HG03060 (cell line): ENCODE data around the gene IL17RE.
A peak's percentile ranks its signal among the peaks of the same experiment; 100 is the strongest.
"Not testable (repeated sequence)": the region's sequence is repeated elsewhere in the genome, so short reads cannot be mapped to it uniquely, and the experiment has no call there.

Source experiments
- ATAC-seq: cut with Tn5 transposase; IDR thresholded peaks from one replicate; pipeline ENCODE4 v1.9.1; 2021; ENCODE audit warnings: low read depth, moderate number of reproducible peaks; ENCODE audit not compliant: unreplicated experiment

The IL17RE gene

GRCh38 chr3:9932843-9933560 lies 30.4 kb downstream of the IL17RE start:
- peak; percentile 28 for ATAC-seq

GRCh38 chr3:9933561-9934234 lies 31.1 kb downstream of the IL17RE start, which contains the start of gene CRELD1:
Gene CRELD1, plus strand, starts transcription at chr3:9933834. Its CDS starts 605 bp downstream, at chr3:9934439.
- peak; percentile 75 for ATAC-seq

GRCh38 chr3:9934235-9934621 lies 31.6 kb downstream of the IL17RE start:
- no peak for ATAC-seq

- no peak for ATAC-seq
Observed at GRCh38 chr3:9934993-9935392, 32.3 kb downstream of the IL17RE start.

- ATAC-seq: no peak
Observed at GRCh38 chr3:9935966-9936510, 33.4 kb downstream of the IL17RE start.

- no peak for ATAC-seq
Observed at GRCh38 chr3:9937486-9938238, 35.0 kb downstream of the IL17RE start.

GRCh38 chr3:9938966-9939365 lies 36.3 kb downstream of the IL17RE start:
- ATAC-seq: no peak

- ATAC-seq: not testable (repeated sequence)
Observed at GRCh38 chr3:9939906-9940305, 37.3 kb downstream of the IL17RE start.

GRCh38 chr3:9940746-9941145 lies 38.1 kb downstream of the IL17RE start:
- ATAC-seq: no peak

- ATAC-seq: no peak
Observed at GRCh38 chr3:9942164-9942563, 39.5 kb downstream of the IL17RE start.

- no peak for ATAC-seq
Observed at GRCh38 chr3:9942934-9943690, 40.5 kb downstream of the IL17RE start.

GRCh38 chr3:9944271-9944670 lies 41.6 kb downstream of the IL17RE start:
- no peak for ATAC-seq

GRCh38 chr3:9945358-9945757 lies 42.7 kb downstream of the IL17RE start:
- ATAC-seq: no peak

GRCh38 chr3:9946112-9947024 lies 43.7 kb downstream of the IL17RE start:
- ATAC-seq: no peak

GRCh38 chr3:9947025-9947995 lies 44.7 kb downstream of the IL17RE start:
- no peak for ATAC-seq

GRCh38 chr3:9948586-9948985 lies 45.9 kb downstream of the IL17RE start:
- ATAC-seq: no peak

- ATAC-seq: no peak
Observed at GRCh38 chr3:9949115-9949514, 46.5 kb downstream of the IL17RE start.

GRCh38 chr3:9949626-9950025 lies 47.0 kb downstream of the IL17RE start:
- no peak for ATAC-seq
